ENCODE results near the gene JUP.

Gene JUP

GRCh38 chr17:41725134-41725533 lies 61.4 kb downstream of the JUP start:
- DNase-seq (ENCODE audit: low read depth) = no peak
- TF ChIP-seq POLR2A (IDR thresholded peaks at IDR 0.05; ENCODE audit: extremely low read depth, insufficient read length) (no peak), MAX (IDR thresholded peaks at IDR 0.05; ENCODE audit: low read depth, low read length) (no peak)
- H3K4me3 ChIP-seq (ENCODE audit: low read depth, low read length) = no peak overlapping the region

- TF ChIP-seq POLR2A (IDR thresholded peaks at IDR 0.05; ENCODE audit: extremely low read depth, insufficient read length) (no peak), MAX (IDR thresholded peaks at IDR 0.05; ENCODE audit: low read depth, low read length) (no peak), CTCF (IDR thresholded peaks at IDR 0.05; ENCODE audit: low read depth, low read length) (no peak), MYC (IDR thresholded peaks at IDR 0.05; ENCODE audit: low read depth, low read length) (no peak)
- H3K4me3 ChIP-seq (ENCODE audit: low read depth, low read length) = no peak overlapping the region
- no peak for DNase-seq (ENCODE audit: low read depth)
Observed at GRCh38 chr17:41724476-41725050, 61.9 kb downstream of the JUP start.

GRCh38 chr17:41723801-41724475 lies 62.6 kb downstream of the JUP start:
- H3K4me3 ChIP-seq (ENCODE audit: low read depth, low read length) = no peak overlapping the region
- DNase-seq (ENCODE audit: low read depth) = no peak
- TF ChIP-seq MYC (IDR thresholded peaks at IDR 0.05; ENCODE audit: low read depth, low read length) = no peak
- TF ChIP-seq POLR2A (IDR thresholded peaks at IDR 0.05; ENCODE audit: extremely low read depth, insufficient read length) = no peak
- no peak for TF ChIP-seq CTCF (IDR thresholded peaks at IDR 0.05; ENCODE audit: low read depth, low read length)
- no peak for TF ChIP-seq MAX (IDR thresholded peaks at IDR 0.05; ENCODE audit: low read depth, low read length)

- no peak overlapping the region for H3K4me3 ChIP-seq (ENCODE audit: low read depth, low read length)
- DNase-seq (ENCODE audit: low read depth) = no peak
- TF ChIP-seq POLR2A (IDR thresholded peaks at IDR 0.05; ENCODE audit: extremely low read depth, insufficient read length) (no peak), CTCF (IDR thresholded peaks at IDR 0.05; ENCODE audit: low read depth, low read length) (no peak), MAX (IDR thresholded peaks at IDR 0.05; ENCODE audit: low read depth, low read length) (no peak), MYC (IDR thresholded peaks at IDR 0.05; ENCODE audit: low read depth, low read length) (no peak)
Observed at GRCh38 chr17:41722231-41722630, 64.3 kb downstream of the JUP start.

- TF ChIP-seq MYC (IDR thresholded peaks at IDR 0.05; ENCODE audit: low read depth, low read length) (no peak), CTCF (IDR thresholded peaks at IDR 0.05; ENCODE audit: low read depth, low read length) (no peak), POLR2A (IDR thresholded peaks at IDR 0.05; ENCODE audit: extremely low read depth, insufficient read length) (no peak), MAX (IDR thresholded peaks at IDR 0.05; ENCODE audit: low read depth, low read length) (no peak)
- no peak for DNase-seq (ENCODE audit: low read depth)
- no peak overlapping the region for H3K4me3 ChIP-seq (ENCODE audit: low read depth, low read length)
Observed at GRCh38 chr17:41718287-41718645, 68.2 kb downstream of the JUP start.

- no peak for TF ChIP-seq MYC (IDR thresholded peaks at IDR 0.05; ENCODE audit: low read depth, low read length)
- no peak for TF ChIP-seq MAX (IDR thresholded peaks at IDR 0.05; ENCODE audit: low read depth, low read length)
- no peak for TF ChIP-seq CTCF (IDR thresholded peaks at IDR 0.05; ENCODE audit: low read depth, low read length)
- TF ChIP-seq POLR2A (IDR thresholded peaks at IDR 0.05; ENCODE audit: extremely low read depth, insufficient read length) = no peak
- H3K4me3 ChIP-seq (ENCODE audit: low read depth, low read length) = no peak overlapping the region
- peak; percentile 51 for DNase-seq (ENCODE audit: low read depth)
Observed at GRCh38 chr17:41717408-41718286, 68.9 kb downstream of the JUP start.

All from NB4 (cell line).